HepG2 (cell line): Measurements from ENCODE around the gene ATP9B. TPM values are rescaled to one million over a fixed set of nuclear protein-coding genes. Genes with fewer than 3 reads are reported as not detected.

ENCODE experiments used
- CAMTA2 ChIP-seq: sonication (generic); formaldehyde crosslinking; IDR thresholded peaks from 2 replicates; pipeline ENCODE4 v1.4.0; 2020; ENCODE audit warnings: mild to moderate bottlenecking, missing genetic modification reagents, borderline replicate concordance
- FLYWCH1 ChIP-seq: sonication (generic); formaldehyde crosslinking; IDR thresholded peaks from 2 replicates; pipeline ENCODE4 v1.8.1; 2023; ENCODE audit warnings: mild to moderate bottlenecking, missing genetic modification reagents
- HMG20A ChIP-seq: IDR thresholded peaks from 2 replicates; pipeline ENCODE4 v1.6.1; 2016; ENCODE audit warnings: borderline replicate concordance
- KDM5B ChIP-seq: sonication (generic); formaldehyde crosslinking; IDR thresholded peaks from 2 replicates; pipeline ENCODE4 v1.4.0; 2020; ENCODE audit warnings: missing genetic modification reagents, mild to moderate bottlenecking, borderline replicate concordance
- PBX3 ChIP-seq: sonication (generic); formaldehyde crosslinking; IDR thresholded peaks from 2 replicates; pipeline ENCODE4 v1.8.1; 2023; ENCODE audit warnings: missing genetic modification reagents, inconsistent platforms, borderline replicate concordance
- POLR2AphosphoS5 ChIP-seq: IDR thresholded peaks from 2 replicates; pipeline ENCODE4 v1.6.1; 2012; ENCODE audit warnings: low read depth, low read length
- SRY ChIP-seq: sonication (generic); formaldehyde crosslinking; IDR thresholded peaks from 2 replicates; pipeline ENCODE4 v1.8.0; 2022; ENCODE audit warnings: mild to moderate bottlenecking, missing genetic modification reagents
- ZBTB20 ChIP-seq: sonication (generic); formaldehyde crosslinking; IDR thresholded peaks from 2 replicates; pipeline ENCODE4 v1.8.1; 2023; ENCODE audit warnings: missing genetic modification reagents, low read depth, mild to moderate bottlenecking, borderline replicate concordance
- polyA plus RNA-seq, 8 experiments: library from polyadenylated mRNA; depleted of rRNA in 3 of 8; stranded (reverse) in 7 of 8; unstranded in 1 of 8; fragments of >200 nt; fragmentation: Illumina TruSeq in 4 of 8; extraction: Trizol in 4 of 8; gene quantifications; 2 replicates each; pipeline versions ENCODE4 v1.2.1 to v1.2.3, GENCODE V29; 2011 to 2016; ENCODE audit warnings: low read depth in 4 of 8, missing spikeins in 1 of 8, mixed read lengths in 1 of 8; ENCODE audit not compliant: insufficient read depth in 1 of 8
- total RNA-seq, 5 experiments: library from RNA; depleted of rRNA; stranded (reverse); fragments of >200 nt; fragmentation: Illumina TruSeq; extraction: Trizol; gene quantifications; 2 replicates each; pipeline ENCODE4 v1.2.3, GENCODE V29; 2016; ENCODE audit warnings: low read depth in 1 of 5
- TF ChIP-seq, protein P1 (sequence below): sonication (generic); formaldehyde crosslinking; IDR thresholded peaks from 2 replicates; pipeline ENCODE4 v1.4.0; 2020; ENCODE audit warnings: mild to moderate bottlenecking, missing genetic modification reagents
- TF ChIP-seq, protein P2 (sequence below): sonication (generic); formaldehyde crosslinking; IDR thresholded peaks from 2 replicates; pipeline ENCODE4 v1.5.0; 2020; ENCODE audit warnings: mild to moderate bottlenecking, missing genetic modification reagents, borderline replicate concordance

Gene ATP9B
- total and polyA plus RNA-seq, 2 of the 13 experiments (the other 11 are each of a cell fraction or from before 2014, with no cell fraction given): 10.8 to 11.3 TPM

DNA sequence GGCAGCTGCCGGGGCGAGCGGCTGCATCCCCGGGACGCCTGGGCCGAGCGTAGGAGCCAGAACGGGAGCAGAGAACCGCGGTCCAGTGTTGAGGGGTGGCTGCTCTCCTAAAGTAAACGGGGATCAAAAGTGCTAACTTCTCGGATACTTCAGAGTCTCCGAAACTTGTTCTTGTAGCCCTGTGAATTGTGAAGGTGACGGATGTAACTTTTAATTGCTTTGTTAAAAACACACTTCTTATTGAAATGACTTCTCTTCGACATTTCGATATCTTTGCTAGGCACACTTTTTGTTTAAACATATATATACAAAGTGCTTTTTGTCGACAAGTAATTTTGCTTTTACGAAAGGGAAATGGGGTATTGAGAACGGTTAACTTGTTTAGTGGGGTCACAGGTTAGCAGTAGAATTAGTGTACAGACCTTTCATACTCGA is 540 bp downstream of the ATP9B start (continued):
- TF ChIP-seq, protein P1, sequence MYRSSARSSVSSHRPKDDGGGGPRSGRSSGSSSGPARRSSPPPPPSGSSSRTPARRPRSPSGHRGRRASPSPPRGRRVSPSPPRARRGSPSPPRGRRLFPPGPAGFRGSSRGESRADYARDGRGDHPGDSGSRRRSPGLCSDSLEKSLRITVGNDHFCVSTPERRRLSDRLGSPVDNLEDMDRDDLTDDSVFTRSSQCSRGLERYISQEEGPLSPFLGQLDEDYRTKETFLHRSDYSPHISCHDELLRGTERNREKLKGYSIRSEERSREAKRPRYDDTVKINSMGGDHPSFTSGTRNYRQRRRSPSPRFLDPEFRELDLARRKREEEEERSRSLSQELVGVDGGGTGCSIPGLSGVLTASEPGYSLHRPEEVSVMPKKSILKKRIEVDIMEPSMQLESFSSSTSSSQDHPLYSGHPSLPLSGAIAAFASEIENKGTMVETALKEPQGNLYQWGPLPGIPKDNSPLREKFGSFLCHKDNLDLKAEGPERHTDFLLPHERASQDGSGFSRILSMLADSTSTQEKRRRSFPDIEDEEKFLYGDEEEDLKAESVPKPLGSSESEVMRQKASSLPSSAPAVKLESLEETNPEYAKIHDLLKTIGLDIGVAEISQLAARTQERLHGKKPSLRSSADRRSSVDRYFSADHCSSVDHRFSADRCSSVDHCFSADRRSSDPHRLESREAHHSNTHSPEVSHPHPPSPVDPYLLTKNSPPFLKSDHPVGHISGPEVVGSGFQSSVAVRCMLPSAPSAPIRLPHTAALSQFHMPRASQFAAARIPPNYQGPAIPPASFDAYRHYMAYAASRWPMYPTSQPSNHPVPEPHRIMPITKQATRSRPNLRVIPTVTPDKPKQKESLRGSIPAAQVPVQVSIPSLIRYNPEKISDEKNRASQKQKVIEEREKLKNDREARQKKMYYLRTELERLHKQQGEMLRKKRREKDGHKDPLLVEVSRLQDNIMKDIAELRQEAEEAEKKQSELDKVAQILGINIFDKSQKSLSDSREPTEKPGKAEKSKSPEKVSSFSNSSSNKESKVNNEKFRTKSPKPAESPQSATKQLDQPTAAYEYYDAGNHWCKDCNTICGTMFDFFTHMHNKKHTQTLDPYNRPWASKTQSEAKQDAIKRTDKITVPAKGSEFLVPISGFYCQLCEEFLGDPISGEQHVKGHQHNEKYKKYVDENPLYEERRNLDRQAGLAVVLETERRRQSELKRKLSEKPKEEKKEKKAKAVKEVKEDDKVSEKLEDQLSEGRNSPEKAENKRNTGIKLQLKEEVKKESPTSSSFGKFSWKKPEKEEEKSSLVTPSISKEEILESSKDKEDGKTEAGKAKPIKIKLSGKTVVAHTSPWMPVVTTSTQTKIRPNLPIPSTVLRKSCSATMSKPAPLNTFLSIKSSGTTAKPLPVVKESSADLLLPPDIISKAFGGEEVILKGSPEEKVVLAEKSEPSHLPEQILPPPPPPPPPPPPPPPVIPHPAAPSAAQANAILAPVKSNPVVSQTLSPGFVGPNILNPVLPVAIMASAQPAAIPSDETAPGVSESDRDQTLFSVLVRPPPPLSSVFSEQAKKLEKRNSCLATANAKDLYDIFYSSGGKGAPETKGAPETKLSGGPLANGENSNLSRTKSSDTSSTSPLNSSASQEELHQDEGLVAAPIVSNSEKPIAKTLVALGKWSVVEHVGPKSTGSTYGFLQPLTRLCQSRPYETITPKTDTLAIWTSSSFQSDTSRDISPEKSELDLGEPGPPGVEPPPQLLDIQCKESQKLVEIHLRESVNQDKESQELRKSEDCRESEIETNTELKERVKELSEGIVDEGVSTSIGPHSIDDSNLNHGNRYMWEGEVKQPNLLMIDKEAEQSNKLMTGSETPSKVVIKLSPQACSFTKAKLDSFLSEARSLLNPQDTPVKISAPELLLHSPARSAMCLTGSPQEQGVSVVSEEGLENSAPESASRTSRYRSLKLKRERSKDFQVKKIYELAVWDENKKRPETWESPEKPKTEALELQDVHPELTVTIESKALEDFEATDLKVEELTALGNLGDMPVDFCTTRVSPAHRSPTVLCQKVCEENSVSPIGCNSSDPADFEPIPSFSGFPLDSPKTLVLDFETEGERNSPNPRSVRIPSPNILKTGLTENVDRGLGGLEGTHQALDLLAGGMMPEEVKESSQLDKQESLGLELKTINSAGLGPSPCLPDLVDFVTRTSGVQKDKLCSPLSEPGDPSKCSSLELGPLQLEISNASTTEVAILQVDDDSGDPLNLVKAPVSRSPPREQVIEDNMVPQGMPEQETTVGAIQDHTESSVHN (CRISPR knock-in tag): no peak
- TF ChIP-seq HMG20A (CRISPR knock-in tag) (no peak), SRY (CRISPR knock-in tag) (0 out of 2 replicates have a peak, but pooled peaks have one; percentile 45), POLR2AphosphoS5 (no peak), FLYWCH1 (CRISPR knock-in tag) (no peak), CAMTA2 (CRISPR knock-in tag) (peak; percentile 5; the same call in 1 of the 2 replicates), PBX3 (CRISPR knock-in tag) (no peak), KDM5B (no peak; the same call in 1 of the 2 replicates), ZBTB20 (CRISPR knock-in tag) (no peak)
- TF ChIP-seq, protein P2, sequence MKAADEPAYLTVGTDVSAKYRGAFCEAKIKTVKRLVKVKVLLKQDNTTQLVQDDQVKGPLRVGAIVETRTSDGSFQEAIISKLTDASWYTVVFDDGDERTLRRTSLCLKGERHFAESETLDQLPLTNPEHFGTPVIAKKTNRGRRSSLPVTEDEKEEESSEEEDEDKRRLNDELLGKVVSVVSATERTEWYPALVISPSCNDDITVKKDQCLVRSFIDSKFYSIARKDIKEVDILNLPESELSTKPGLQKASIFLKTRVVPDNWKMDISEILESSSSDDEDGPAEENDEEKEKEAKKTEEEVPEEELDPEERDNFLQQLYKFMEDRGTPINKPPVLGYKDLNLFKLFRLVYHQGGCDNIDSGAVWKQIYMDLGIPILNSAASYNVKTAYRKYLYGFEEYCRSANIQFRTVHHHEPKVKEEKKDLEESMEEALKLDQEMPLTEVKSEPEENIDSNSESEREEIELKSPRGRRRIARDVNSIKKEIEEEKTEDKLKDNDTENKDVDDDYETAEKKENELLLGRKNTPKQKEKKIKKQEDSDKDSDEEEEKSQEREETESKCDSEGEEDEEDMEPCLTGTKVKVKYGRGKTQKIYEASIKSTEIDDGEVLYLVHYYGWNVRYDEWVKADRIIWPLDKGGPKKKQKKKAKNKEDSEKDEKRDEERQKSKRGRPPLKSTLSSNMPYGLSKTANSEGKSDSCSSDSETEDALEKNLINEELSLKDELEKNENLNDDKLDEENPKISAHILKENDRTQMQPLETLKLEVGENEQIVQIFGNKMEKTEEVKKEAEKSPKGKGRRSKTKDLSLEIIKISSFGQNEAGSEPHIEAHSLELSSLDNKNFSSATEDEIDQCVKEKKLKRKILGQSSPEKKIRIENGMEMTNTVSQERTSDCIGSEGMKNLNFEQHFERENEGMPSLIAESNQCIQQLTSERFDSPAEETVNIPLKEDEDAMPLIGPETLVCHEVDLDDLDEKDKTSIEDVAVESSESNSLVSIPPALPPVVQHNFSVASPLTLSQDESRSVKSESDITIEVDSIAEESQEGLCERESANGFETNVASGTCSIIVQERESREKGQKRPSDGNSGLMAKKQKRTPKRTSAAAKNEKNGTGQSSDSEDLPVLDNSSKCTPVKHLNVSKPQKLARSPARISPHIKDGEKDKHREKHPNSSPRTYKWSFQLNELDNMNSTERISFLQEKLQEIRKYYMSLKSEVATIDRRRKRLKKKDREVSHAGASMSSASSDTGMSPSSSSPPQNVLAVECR (CRISPR knock-in tag): 0 out of 2 replicates have a peak, but pooled peaks have one; percentile 29
